HPDE6-E6E7 (cell line): ENCODE measurements around the gene TPCN2.
"Not testable (repeated sequence)": the region's sequence is repeated elsewhere in the genome, so short reads cannot be mapped to it uniquely, and the experiment has no call there.

Source experiments
- DNase-seq: peaks from one replicate; pipeline ENCODE4 v3.0.0; 2011; ENCODE audit warnings: missing footprints; ENCODE audit errors: extremely low spot score

The TPCN2 gene

GRCh38 chr11:69127884-69128283 lies 79.2 kb downstream of the TPCN2 start:
- no peak for DNase-seq

- DNase-seq, result no peak
Measured at GRCh38 chr11:69129053-69129452, 80.3 kb downstream of the TPCN2 start.

GRCh38 chr11:69129647-69130046 lies 80.9 kb downstream of the TPCN2 start:
- no peak for DNase-seq

DNA sequence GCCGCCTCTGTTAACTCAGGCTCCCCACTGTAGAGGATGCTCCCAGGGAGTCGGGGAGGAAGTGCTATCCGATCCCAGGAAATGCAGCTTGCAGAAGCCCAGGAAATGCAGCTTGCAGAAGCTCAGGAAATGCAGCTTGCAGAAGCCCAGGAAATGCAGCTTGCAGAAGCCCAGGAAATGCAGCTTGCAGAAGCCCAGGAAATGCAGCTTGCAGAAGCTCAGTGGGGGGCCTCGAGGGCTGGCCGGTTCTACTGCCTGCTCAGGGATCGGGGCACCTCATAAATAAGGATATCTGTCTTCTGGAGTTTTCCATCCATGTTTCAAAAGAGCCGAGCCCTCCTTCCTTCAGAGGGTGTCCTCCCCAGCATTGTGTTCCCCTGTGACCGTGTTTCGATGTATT lies 81.9 kb downstream of the TPCN2 start:
- DNase-seq, result no peak

DNA sequence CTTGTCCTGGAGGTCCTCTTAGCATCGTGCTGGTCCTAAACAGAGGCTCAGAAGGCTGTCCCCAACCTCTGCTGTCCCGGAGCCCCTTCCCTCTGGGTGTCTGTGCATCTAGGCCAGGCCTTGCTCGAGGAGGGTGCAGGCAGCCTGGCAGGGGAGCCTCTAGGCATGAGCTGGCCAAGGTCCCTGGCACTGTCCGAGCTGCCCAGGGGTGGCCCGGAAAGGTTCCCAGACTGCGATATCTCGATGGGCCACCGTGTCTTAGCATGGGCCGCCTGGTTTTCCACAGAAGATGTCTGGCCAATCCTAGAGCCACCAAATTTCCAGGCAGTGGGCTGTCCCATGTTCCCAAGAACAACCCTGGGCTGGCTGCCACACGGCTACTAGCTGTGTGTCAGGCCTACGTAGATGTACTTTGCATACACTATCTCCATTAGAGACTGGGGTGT lies 82.4 kb downstream of the TPCN2 start:
- no peak for DNase-seq

- DNase-seq, result peak; percentile 77
Measured at GRCh38 chr11:69131644-69132300, 83.0 kb downstream of the TPCN2 start.

DNA sequence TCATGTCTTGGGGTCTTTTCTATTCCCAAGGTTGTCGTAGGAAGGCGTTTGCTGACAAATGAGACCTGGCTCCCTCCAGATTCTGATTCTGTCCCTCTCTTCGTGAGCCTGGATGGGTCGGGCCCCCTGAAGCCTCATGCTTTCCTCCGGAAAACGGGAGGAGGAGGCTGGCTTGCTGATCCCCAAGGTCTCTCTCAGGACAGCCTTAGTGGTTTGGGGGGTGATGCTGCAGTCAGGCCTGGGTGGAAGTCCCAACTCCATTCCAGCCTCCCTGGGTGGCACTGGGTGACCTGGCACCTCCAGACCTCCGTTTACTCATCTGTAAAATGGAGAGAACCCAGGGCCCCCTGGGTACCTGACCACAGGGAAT lies 83.6 kb downstream of the TPCN2 start:
- DNase-seq, result no peak

GRCh38 chr11:69133251-69133650 lies 84.5 kb downstream of the TPCN2 start:
- DNase-seq, result no peak

GRCh38 chr11:69134182-69134581 lies 85.5 kb downstream of the TPCN2 start:
- DNase-seq, result not testable (repeated sequence)

DNA sequence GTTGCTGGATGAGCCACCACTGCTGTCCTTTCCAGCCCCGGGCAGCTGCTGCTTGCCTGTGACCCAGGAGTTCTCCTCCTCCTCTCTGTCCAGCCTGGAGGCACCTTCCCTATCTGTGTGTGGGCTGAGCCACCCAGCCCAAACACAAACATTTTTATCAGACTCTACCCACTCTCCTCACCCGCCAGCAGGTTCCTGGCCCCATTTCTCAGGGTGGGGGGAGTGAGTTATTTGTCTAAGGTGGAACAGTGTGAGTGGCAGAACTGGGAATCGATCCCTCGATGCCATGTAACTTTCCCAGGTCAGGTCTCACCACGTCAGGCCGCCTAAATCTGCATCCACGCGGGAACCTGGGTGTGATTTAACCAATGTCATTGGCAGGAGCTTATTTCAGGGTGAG lies 86.2 kb downstream of the TPCN2 start:
- no peak for DNase-seq

DNA sequence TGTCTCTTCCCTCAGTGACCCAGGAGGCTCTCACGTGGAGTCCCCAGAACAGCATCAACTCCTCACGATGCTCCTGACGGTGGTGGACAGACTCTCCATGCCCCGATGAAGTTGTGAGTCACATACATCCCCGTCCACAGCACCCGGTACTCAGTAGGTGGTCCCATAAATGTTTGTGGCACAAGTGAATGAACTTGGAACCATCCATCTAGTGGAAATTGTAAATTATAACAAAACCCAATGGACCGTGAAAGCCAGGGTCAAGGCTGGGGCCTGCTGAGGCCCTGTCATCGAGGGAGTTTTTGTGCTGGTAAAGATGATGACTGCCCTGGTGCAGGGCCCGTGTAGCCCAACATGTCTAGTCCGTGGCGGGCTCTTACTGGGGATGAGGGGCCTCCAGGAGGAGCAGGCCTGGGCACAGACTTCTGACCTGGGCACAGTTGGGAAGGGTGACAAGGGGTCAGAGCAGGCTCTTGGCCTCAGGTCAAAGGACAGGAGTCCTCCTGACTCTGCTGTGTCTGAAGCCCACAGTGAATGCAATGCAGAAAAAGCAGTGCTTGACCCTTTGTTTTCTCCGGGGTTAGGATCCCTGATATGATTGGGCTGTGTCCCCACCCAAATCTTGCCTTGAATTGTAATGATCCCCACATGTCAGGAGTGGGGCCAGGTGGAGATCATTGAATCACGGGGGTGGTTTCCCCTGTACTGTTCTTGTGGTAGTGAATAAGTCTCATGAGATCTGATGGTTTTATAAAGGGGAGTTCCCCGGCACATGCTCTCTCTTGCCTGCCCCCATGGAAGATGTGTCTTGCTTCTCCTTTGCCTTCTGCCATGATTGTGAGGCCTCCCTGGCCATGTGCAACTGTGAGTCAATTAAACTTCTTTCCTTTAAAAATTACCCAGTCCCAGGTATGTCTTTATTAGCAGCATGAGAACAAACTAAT lies 87.0 kb downstream of the TPCN2 start:
- no peak for DNase-seq

- DNase-seq, result no peak
Measured at GRCh38 chr11:69136471-69136870, 87.7 kb downstream of the TPCN2 start.

- DNase-seq, result no peak
Measured at GRCh38 chr11:69137151-69137844, 88.6 kb downstream of the TPCN2 start.

- DNase-seq, result no peak
Measured at GRCh38 chr11:69138265-69138664, 89.5 kb downstream of the TPCN2 start.

DNA sequence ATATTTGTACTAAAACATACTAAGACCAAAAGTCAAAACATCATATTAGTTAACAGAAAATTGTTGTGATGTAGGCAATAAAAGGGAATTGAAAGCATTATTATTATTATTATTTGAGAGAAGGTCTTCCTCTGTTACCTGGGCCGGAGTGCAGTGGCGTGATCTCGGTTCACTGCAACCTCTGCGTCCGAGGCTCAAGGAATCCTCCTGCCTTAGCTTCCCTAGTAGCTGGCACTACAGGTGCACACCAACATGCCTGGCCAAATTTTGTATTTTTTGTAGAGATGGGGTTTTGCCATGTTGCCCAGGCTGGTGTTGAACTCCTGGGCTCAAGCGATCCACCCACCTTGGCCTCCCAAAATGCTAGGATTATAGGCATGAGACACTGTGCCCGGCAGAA lies 91.4 kb downstream of the TPCN2 start:
- DNase-seq, result not testable (repeated sequence)

DNA sequence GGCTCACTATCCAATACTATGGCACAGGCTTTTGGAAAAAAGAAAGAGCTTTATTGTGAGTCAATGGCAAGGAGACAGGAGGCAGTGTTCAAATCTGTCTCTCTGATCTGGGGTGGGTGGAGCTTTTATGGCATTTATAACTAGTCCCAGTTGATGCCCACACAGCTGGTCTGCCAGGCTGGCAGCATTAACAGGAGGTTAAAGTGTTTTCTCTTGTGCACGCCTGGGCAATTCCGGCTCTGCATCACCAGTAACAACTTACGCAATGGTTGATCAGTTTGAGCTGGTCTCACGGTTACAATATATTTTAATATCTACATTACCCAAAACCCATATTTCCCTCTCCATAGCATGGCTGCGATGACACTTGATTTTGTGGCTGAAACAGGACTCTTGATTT lies 91.9 kb downstream of the TPCN2 start:
- no peak for DNase-seq

DNA sequence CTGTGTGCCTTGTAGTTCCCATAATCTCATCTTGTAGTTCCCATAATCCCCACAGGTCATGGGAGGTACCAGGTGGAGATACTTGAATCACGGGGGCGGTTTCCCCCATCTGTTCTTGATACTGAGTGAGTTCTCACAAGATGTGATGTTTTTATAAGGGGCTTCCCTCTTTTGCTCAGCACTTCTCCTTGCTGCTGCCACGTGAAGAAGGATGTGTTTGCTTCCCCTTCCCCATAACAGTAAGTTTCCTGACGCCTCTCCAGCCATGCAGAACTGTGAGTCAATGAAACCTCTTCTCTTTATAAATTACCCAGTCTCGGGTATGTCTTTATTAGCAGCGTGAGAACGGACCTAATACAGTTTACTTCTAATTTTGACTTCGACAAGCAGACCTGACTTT lies 93.0 kb downstream of the TPCN2 start:
- DNase-seq, result no peak

DNA sequence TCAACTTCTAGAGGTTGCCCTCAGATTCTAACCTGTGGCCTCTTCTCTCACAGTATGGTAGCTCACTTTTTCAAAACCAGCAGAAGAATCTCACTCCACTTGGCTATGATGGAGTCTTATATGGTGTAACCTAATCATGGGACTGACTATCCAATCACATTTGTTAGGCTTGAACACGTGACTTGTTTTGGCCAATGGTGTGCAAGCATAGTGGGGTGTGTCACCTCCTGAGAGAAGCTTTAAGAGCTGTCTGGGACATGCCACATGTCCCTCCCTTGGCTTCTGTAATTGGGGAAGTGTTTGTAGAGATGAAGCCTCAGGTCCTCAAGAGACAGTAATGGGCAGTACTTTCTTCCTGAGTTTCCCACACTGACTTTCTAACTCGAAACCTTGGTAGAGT lies 94.2 kb downstream of the TPCN2 start:
- DNase-seq, result no peak

- no peak for DNase-seq
Measured at GRCh38 chr11:69144316-69145049, 95.8 kb downstream of the TPCN2 start.

- no peak for DNase-seq
Measured at GRCh38 chr11:69145050-69145380, 96.3 kb downstream of the TPCN2 start.

DNA sequence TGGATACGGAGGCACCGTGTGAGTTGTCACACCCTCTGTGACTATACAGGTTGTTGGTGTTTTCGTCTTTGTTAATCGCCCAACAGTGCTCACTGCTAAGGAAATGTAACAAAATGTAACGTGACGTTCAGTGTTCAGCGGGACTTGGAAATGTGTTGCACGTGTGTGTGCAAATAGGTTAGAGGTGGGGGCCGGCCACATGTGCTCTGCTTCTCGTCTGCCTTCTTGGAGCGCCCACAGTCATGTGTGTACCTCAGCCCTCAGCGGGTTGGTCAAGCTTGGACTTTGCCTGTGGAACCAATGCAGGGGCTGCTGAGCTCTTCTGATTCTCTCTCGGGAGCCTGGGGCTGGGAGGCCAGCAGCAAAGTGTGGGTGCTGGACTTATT lies 99.6 kb downstream of the TPCN2 start:
- no peak for DNase-seq

GRCh38 chr11:69148806-69149205 lies 100.1 kb downstream of the TPCN2 start:
- no peak for DNase-seq
